HG03095 (cell line): ENCODE measurements around the gene CNTN4.

ENCODE experiments used
- ATAC-seq: cut with Tn5 transposase; IDR thresholded peaks from one replicate; pipeline ENCODE4 v1.9.1; 2021; ENCODE audit warnings: moderate library complexity; ENCODE audit not compliant: unreplicated experiment

CNTN4 gene

GRCh38 chr3:2377281-2377680, 278.6 kb downstream of the CNTN4 start:
- ATAC-seq, result no peak

GRCh38 chr3:2390926-2391532, 292.4 kb downstream of the CNTN4 start:
- ATAC-seq, result no peak

GRCh38 chr3:2391896-2392295, 293.2 kb downstream of the CNTN4 start:
- ATAC-seq, result no peak

- no peak for ATAC-seq
Measured at GRCh38 chr3:2392981-2393380, 294.3 kb downstream of the CNTN4 start.

- ATAC-seq, result no peak
Measured at GRCh38 chr3:2415083-2415482, 316.4 kb downstream of the CNTN4 start.

- ATAC-seq, result no peak
Measured at GRCh38 chr3:2420919-2421318, 322.3 kb downstream of the CNTN4 start.

- ATAC-seq, result no peak
Measured at GRCh38 chr3:2423143-2423542, 324.5 kb downstream of the CNTN4 start.

GRCh38 chr3:2441558-2441957, 342.9 kb downstream of the CNTN4 start:
- ATAC-seq, result no peak

GRCh38 chr3:2446146-2446545, 347.5 kb downstream of the CNTN4 start:
- ATAC-seq, result no peak

- no peak for ATAC-seq
Measured at GRCh38 chr3:2452249-2452648, 353.6 kb downstream of the CNTN4 start.

- no peak for ATAC-seq
Measured at GRCh38 chr3:2454865-2455264, 356.2 kb downstream of the CNTN4 start.

- ATAC-seq, result no peak
Measured at GRCh38 chr3:2456788-2457187, 358.1 kb downstream of the CNTN4 start.

- ATAC-seq, result no peak
Measured at GRCh38 chr3:2458816-2459215, 360.1 kb downstream of the CNTN4 start.

GRCh38 chr3:2465842-2466241, 367.2 kb downstream of the CNTN4 start:
- ATAC-seq, result no peak

- ATAC-seq, result no peak
Measured at GRCh38 chr3:2468816-2469215, 370.1 kb downstream of the CNTN4 start.

- no peak for ATAC-seq
Measured at GRCh38 chr3:2476996-2477395, 378.3 kb downstream of the CNTN4 start.

GRCh38 chr3:2477620-2478019, 379.0 kb downstream of the CNTN4 start:
- no peak for ATAC-seq

- no peak for ATAC-seq
Measured at GRCh38 chr3:2484162-2485026, 385.7 kb downstream of the CNTN4 start.

GRCh38 chr3:2485027-2485375, 386.3 kb downstream of the CNTN4 start:
- ATAC-seq, result no peak

GRCh38 chr3:2495746-2496145, 397.1 kb downstream of the CNTN4 start:
- no peak for ATAC-seq

- no peak for ATAC-seq
Measured at GRCh38 chr3:2504912-2505311, 406.2 kb downstream of the CNTN4 start.

- no peak for ATAC-seq
Measured at GRCh38 chr3:2506776-2507175, 408.1 kb downstream of the CNTN4 start.
